ENCODE data around the gene RAI14.

The RAI14 gene

DNA sequence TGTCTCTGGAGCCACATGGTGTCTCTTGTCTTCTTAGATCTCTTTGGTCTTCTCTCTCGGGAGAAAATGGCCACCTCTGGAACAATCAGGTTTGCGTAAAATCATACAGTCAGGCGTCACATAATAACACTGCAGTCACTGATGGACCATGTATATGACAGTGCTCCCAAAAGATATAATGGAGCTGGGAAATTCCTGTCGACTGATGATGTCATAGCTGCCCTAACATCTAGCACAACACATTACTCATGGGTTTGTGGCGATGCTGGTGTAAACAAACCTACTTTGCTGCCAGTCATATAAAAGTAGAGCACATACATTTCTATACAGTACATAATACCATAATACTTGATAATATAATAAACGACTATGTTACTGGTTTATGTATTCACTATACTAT lies 30.1 kb upstream of the RAI14 start:
- H3K4me1 ChIP-seq (ENCODE audit: insufficient read depth, insufficient read length) = no peaks in the 10 kb centered on the region
- no peak overlapping the region for H3K9ac ChIP-seq (ENCODE audit: insufficient read length, low read depth)
- peaks cover 7% of the 10 kb centered on the region; the same call in 1 of the 2 replicates for H3K9me3 ChIP-seq (ENCODE audit: insufficient read depth, low read length)
- no peak for DNase-seq (ENCODE audit: low read depth, low spot score)
- H3K4me3 ChIP-seq (ENCODE audit: insufficient read length, low read depth) = no peak overlapping the region
- no peaks in the 10 kb centered on the region for H3K27me3 ChIP-seq (ENCODE audit: insufficient read depth, insufficient read length)
- no peak for TF ChIP-seq SUZ12 (IDR thresholded peaks at IDR 0.05; ENCODE audit: extremely low read depth, insufficient read depth, insufficient read length)
- TF ChIP-seq ZNF274 (IDR thresholded peaks at IDR 0.05; ENCODE audit: low read depth, low read length) = no peak
- no peak for TF ChIP-seq YY1 (IDR thresholded peaks at IDR 0.05; ENCODE audit: insufficient read depth, insufficient read length)
- no peaks in the 10 kb centered on the region for H3K36me3 ChIP-seq (ENCODE audit: insufficient read depth, insufficient read length, low read length)

GRCh38 chr5:34626751-34627150 lies 29.4 kb upstream of the RAI14 start:
- TF ChIP-seq SUZ12 (IDR thresholded peaks at IDR 0.05; ENCODE audit: extremely low read depth, insufficient read depth, insufficient read length) (no peak), ZNF274 (IDR thresholded peaks at IDR 0.05; ENCODE audit: low read depth, low read length) (no peak), YY1 (IDR thresholded peaks at IDR 0.05; ENCODE audit: insufficient read depth, insufficient read length) (no peak)
- no peak overlapping the region for H3K4me3 ChIP-seq (ENCODE audit: insufficient read length, low read depth)
- H3K27me3 ChIP-seq (ENCODE audit: insufficient read depth, insufficient read length) = no peaks in the 10 kb centered on the region
- DNase-seq (ENCODE audit: low read depth, low spot score) = no peak
- H3K9me3 ChIP-seq (ENCODE audit: insufficient read depth, low read length) = peaks cover 11% of the 10 kb centered on the region; the same call in 1 of the 2 replicates
- H3K4me1 ChIP-seq (ENCODE audit: insufficient read depth, insufficient read length) = no peaks in the 10 kb centered on the region
- H3K36me3 ChIP-seq (ENCODE audit: insufficient read depth, insufficient read length, low read length) = no peaks in the 10 kb centered on the region
- no peak overlapping the region for H3K9ac ChIP-seq (ENCODE audit: insufficient read length, low read depth)

GRCh38 chr5:34627794-34628193 lies 28.3 kb upstream of the RAI14 start:
- H3K9me3 ChIP-seq (ENCODE audit: insufficient read depth, low read length) = peaks cover 11% of the 10 kb centered on the region; the same call in 1 of the 2 replicates
- no peak overlapping the region for H3K4me3 ChIP-seq (ENCODE audit: insufficient read length, low read depth)
- no peaks in the 10 kb centered on the region for H3K4me1 ChIP-seq (ENCODE audit: insufficient read depth, insufficient read length)
- DNase-seq (ENCODE audit: low read depth, low spot score) = no peak
- H3K36me3 ChIP-seq (ENCODE audit: insufficient read depth, insufficient read length, low read length) = no peaks in the 10 kb centered on the region
- no peak overlapping the region for H3K9ac ChIP-seq (ENCODE audit: insufficient read length, low read depth)
- TF ChIP-seq SUZ12 (IDR thresholded peaks at IDR 0.05; ENCODE audit: extremely low read depth, insufficient read depth, insufficient read length) = no peak
- TF ChIP-seq ZNF274 (IDR thresholded peaks at IDR 0.05; ENCODE audit: low read depth, low read length) = no peak
- no peak for TF ChIP-seq YY1 (IDR thresholded peaks at IDR 0.05; ENCODE audit: insufficient read depth, insufficient read length)
- H3K27me3 ChIP-seq (ENCODE audit: insufficient read depth, insufficient read length) = no peaks in the 10 kb centered on the region

DNA sequence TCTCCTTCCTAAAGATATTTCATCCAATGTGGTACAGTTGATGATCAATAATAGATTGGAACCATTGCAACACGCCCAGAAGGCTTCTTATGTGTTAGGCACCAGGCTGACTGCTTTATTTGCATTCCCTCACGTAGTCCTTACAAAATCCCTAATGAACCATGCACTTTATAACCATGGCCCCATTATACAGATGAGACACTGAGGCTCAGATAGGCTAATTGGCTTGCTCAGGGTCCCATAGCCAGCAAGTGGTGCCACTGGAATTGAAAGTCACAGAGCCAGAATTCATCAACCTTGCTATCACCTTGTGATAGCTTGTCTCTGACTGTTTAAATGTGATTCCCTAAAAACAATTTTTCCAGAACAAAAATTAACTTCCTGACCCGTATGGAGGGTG lies 27.8 kb upstream of the RAI14 start:
- TF ChIP-seq SUZ12 (IDR thresholded peaks at IDR 0.05; ENCODE audit: extremely low read depth, insufficient read depth, insufficient read length) = no peak
- no peak for TF ChIP-seq YY1 (IDR thresholded peaks at IDR 0.05; ENCODE audit: insufficient read depth, insufficient read length)
- no peak for TF ChIP-seq ZNF274 (IDR thresholded peaks at IDR 0.05; ENCODE audit: low read depth, low read length)
- no peaks in the 10 kb centered on the region for H3K36me3 ChIP-seq (ENCODE audit: insufficient read depth, insufficient read length, low read length)

DNA sequence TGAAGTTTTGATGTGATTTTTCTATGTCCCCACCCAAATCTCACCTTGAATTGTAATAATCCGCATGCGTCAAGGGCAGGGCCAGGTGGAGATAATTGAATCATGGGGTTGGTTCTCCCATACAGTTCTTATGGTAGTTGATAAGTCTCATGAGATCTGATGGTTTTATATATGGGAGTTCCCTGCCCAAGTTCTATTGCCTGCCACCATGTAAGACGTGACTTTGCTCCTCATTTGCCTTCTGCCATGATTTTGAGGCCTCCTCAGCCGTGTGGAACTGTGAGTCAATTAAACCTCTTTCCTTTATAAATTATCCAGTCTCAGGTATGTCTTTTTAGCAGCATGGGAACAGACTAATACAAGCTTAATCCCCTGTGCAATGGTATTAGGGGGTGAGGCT lies 25.5 kb upstream of the RAI14 start:
- Histone ChIP-seq H3K4me3 (ENCODE audit: insufficient read length, low read depth) (no peak overlapping the region), H3K27me3 (ENCODE audit: insufficient read depth, insufficient read length) (no peaks in the 10 kb centered on the region), H3K9me3 (ENCODE audit: insufficient read depth, low read length) (peaks cover 11% of the 10 kb centered on the region; the same call in 1 of the 2 replicates), H3K36me3 (ENCODE audit: insufficient read depth, insufficient read length, low read length) (no peaks in the 10 kb centered on the region), H3K4me1 (ENCODE audit: insufficient read depth, insufficient read length) (no peaks in the 10 kb centered on the region), H3K9ac (ENCODE audit: insufficient read length, low read depth) (no peak overlapping the region)
- DNase-seq (ENCODE audit: low read depth, low spot score) = no peak
- no peak for TF ChIP-seq ZNF274 (IDR thresholded peaks at IDR 0.05; ENCODE audit: low read depth, low read length)
- no peak for TF ChIP-seq SUZ12 (IDR thresholded peaks at IDR 0.05; ENCODE audit: extremely low read depth, insufficient read depth, insufficient read length)
- TF ChIP-seq YY1 (IDR thresholded peaks at IDR 0.05; ENCODE audit: insufficient read depth, insufficient read length) = no peak

More for the DNA sequence above, 27.8 kb upstream of the RAI14 start:
- no peaks in the 10 kb centered on the region for H3K4me1 ChIP-seq (ENCODE audit: insufficient read depth, insufficient read length)
- H3K27me3 ChIP-seq (ENCODE audit: insufficient read depth, insufficient read length) = no peaks in the 10 kb centered on the region
- no peak overlapping the region for H3K4me3 ChIP-seq (ENCODE audit: insufficient read length, low read depth)
- no peak for DNase-seq (ENCODE audit: low read depth, low spot score)
- no peak overlapping the region for H3K9ac ChIP-seq (ENCODE audit: insufficient read length, low read depth)
- peaks cover 11% of the 10 kb centered on the region; the same call in 1 of the 2 replicates for H3K9me3 ChIP-seq (ENCODE audit: insufficient read depth, low read length)

DNA sequence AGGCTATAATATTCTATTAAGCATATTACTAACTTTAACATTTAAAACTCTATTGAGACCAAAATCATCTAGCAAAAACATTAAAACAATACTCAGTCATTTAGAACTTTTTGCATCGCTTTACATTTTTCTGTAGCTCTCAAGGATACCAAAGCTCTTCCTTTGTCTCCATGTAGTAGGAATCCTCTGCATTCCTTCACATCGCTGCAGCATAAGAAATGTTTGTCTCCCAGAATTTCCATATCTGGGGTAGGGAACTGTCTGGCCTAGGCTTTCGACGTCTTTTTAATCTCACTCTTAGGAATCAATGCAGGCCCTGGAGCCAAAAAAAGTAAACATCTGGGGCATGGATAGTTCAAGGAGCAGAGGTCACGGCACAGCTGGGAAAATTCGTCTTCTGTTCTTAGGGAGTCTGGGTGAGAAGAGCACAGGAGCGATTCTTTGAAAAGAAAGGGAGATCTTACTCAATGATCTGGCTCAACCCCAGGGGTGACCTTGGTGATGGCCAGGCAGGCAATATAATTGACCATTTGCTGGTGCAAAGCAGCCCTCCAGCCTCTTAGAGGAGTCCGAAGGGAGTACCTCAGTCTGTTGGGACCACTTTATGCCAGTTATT lies 23.2 kb upstream of the RAI14 start:
- Histone ChIP-seq H3K4me1 (ENCODE audit: insufficient read depth, insufficient read length) (no peaks in the 10 kb centered on the region), H3K9ac (ENCODE audit: insufficient read length, low read depth) (no peak overlapping the region), H3K4me3 (ENCODE audit: insufficient read length, low read depth) (no peak overlapping the region), H3K9me3 (ENCODE audit: insufficient read depth, low read length) (peaks cover 11% of the 10 kb centered on the region; the same call in 1 of the 2 replicates), H3K27me3 (ENCODE audit: insufficient read depth, insufficient read length) (no peaks in the 10 kb centered on the region), H3K36me3 (ENCODE audit: insufficient read depth, insufficient read length, low read length) (no peaks in the 10 kb centered on the region)
- TF ChIP-seq ZNF274 (IDR thresholded peaks at IDR 0.05; ENCODE audit: low read depth, low read length) (no peak), SUZ12 (IDR thresholded peaks at IDR 0.05; ENCODE audit: extremely low read depth, insufficient read depth, insufficient read length) (no peak), YY1 (IDR thresholded peaks at IDR 0.05; ENCODE audit: insufficient read depth, insufficient read length) (no peak)
- no peak for DNase-seq (ENCODE audit: low read depth, low spot score)

- DNase-seq (ENCODE audit: low read depth, low spot score) = no peak
- TF ChIP-seq YY1 (IDR thresholded peaks at IDR 0.05; ENCODE audit: insufficient read depth, insufficient read length) = no peak
- no peak for TF ChIP-seq ZNF274 (IDR thresholded peaks at IDR 0.05; ENCODE audit: low read depth, low read length)
- TF ChIP-seq SUZ12 (IDR thresholded peaks at IDR 0.05; ENCODE audit: extremely low read depth, insufficient read depth, insufficient read length) = no peak
- no peak overlapping the region for H3K4me3 ChIP-seq (ENCODE audit: insufficient read length, low read depth)
These were observed 16.1 kb upstream of the RAI14 start for GRCh38 chr5:34639852-34640626.

More at GRCh38 chr5:34639852-34640626, 16.1 kb upstream of the RAI14 start:
- Histone ChIP-seq H3K9me3 (ENCODE audit: insufficient read depth, low read length) (no peaks in the 10 kb centered on the region), H3K36me3 (ENCODE audit: insufficient read depth, insufficient read length, low read length) (no peaks in the 10 kb centered on the region), H3K27me3 (ENCODE audit: insufficient read depth, insufficient read length) (no peaks in the 10 kb centered on the region), H3K4me1 (ENCODE audit: insufficient read depth, insufficient read length) (no peaks in the 10 kb centered on the region), H3K9ac (ENCODE audit: insufficient read length, low read depth) (no peak overlapping the region)
